H9 (cell line): ENCODE results near the gene TAS1R1. TPM values are rescaled to one million over a fixed set of nuclear protein-coding genes. Genes with fewer than 3 reads are reported as not detected.

Source experiments
- DNase-seq: peaks from one replicate; pipeline ENCODE4 v3.0.0-alpha.2; 2017
- H2AFZ ChIP-seq: one replicate; pipeline ENCODE4 v1.6.1; 2013; ENCODE audit warnings: mild to moderate bottlenecking, low read length, control low read depth, moderate library complexity
- H2AK5ac ChIP-seq: 2 replicates; pipeline ENCODE4 v1.6.1; 2013; ENCODE audit warnings: low read length, control low read depth, mixed read lengths; ENCODE audit not compliant: insufficient read length
- H2BK120ac ChIP-seq: one replicate; pipeline ENCODE4 v1.6.1; 2013; ENCODE audit warnings: low read depth, mild to moderate bottlenecking, low read length, control low read depth, inconsistent platforms; ENCODE audit not compliant: poor library complexity, severe bottlenecking
- H2BK12ac ChIP-seq: 2 replicates; pipeline ENCODE4 v1.6.1; 2013; ENCODE audit warnings: low read length, control low read depth, mixed read lengths, low read depth; ENCODE audit not compliant: insufficient read length
- H2BK15ac ChIP-seq: 2 replicates; pipeline ENCODE4 v1.6.1; 2013; ENCODE audit warnings: low read depth, low read length, control low read depth
- H2BK20ac ChIP-seq: one replicate; pipeline ENCODE4 v1.6.1; 2013; ENCODE audit warnings: low read depth, mild to moderate bottlenecking, low read length, control low read depth, inconsistent platforms; ENCODE audit not compliant: poor library complexity, severe bottlenecking
- H2BK5ac ChIP-seq: 2 replicates; pipeline ENCODE4 v1.6.1; 2013; ENCODE audit warnings: low read length, control low read depth, mixed read lengths; ENCODE audit not compliant: insufficient read length
- H3K14ac ChIP-seq: 2 replicates; pipeline ENCODE4 v1.6.1; 2013; ENCODE audit warnings: low read length, control low read depth; ENCODE audit not compliant: insufficient read depth
- H3K18ac ChIP-seq: 2 replicates; pipeline ENCODE4 v1.6.1; 2013; ENCODE audit warnings: low read depth, mild to moderate bottlenecking, mixed read lengths, low read length, control low read depth; ENCODE audit not compliant: insufficient read length
- H3K23ac ChIP-seq: 2 replicates; pipeline ENCODE4 v1.6.1; 2013; ENCODE audit warnings: low read length, control low read depth, mixed read lengths, low read depth; ENCODE audit not compliant: insufficient read length
- H3K23me2 ChIP-seq: 2 replicates; pipeline ENCODE4 v1.6.1; 2013; ENCODE audit warnings: low read depth, mild to moderate bottlenecking, mixed read lengths, low read length, control low read depth; ENCODE audit not compliant: insufficient read length, poor library complexity, severe bottlenecking
- H3K27ac ChIP-seq: 2 replicates; pipeline ENCODE4 v1.5.1; 2013; ENCODE audit warnings: low read length, control low read depth, mixed read lengths, low read depth; ENCODE audit not compliant: insufficient read length
- H3K27me3 ChIP-seq: 2 replicates; pipeline ENCODE4 v1.6.1; 2013; ENCODE audit warnings: low read length, control low read depth, inconsistent platforms; ENCODE audit not compliant: insufficient read depth
- H3K4ac ChIP-seq: 2 replicates; pipeline ENCODE4 v1.6.1; 2013; ENCODE audit warnings: low read depth, mild to moderate bottlenecking, control low read depth, inconsistent platforms, low read length, moderate library complexity
- H3K4me1 ChIP-seq: 2 replicates; pipeline ENCODE4 v1.6.1; 2013; ENCODE audit warnings: low read length, control low read depth, inconsistent platforms; ENCODE audit not compliant: insufficient read depth
- H3K4me2 ChIP-seq: 2 replicates; pipeline ENCODE4 v1.6.1; 2013; ENCODE audit warnings: low read length, control low read depth, mixed read lengths; ENCODE audit not compliant: insufficient read length, insufficient read depth
- H3K56ac ChIP-seq: 2 replicates; pipeline ENCODE4 v1.6.1; 2013; ENCODE audit warnings: low read depth, mild to moderate bottlenecking, mixed read lengths, low read length, control low read depth; ENCODE audit not compliant: insufficient read length
- H3K79me1 ChIP-seq: 2 replicates; pipeline ENCODE4 v1.6.1; 2013; ENCODE audit warnings: low read depth, mild to moderate bottlenecking, moderate library complexity, low read length, control low read depth, inconsistent platforms; ENCODE audit not compliant: insufficient read depth, poor library complexity, severe bottlenecking
- H3K79me2 ChIP-seq: 2 replicates; pipeline ENCODE4 v1.6.1; 2013; ENCODE audit warnings: low read length, control low read depth, inconsistent platforms; ENCODE audit not compliant: insufficient read depth
- H3K9ac ChIP-seq: 2 replicates; pipeline ENCODE4 v1.6.1; 2013; ENCODE audit warnings: low read length, control low read depth, mixed read lengths; ENCODE audit not compliant: insufficient read length; ENCODE audit errors: extremely low read depth
- H3K9me3 ChIP-seq: one replicate; pipeline ENCODE4 v1.6.1; 2013; ENCODE audit warnings: low read depth, low read length, inconsistent platforms; ENCODE audit not compliant: control insufficient read depth
- H3T11ph ChIP-seq: one replicate; pipeline ENCODE4 v1.6.1; 2013; ENCODE audit warnings: mild to moderate bottlenecking, low read length, control low read depth, inconsistent platforms
- H4K20me1 ChIP-seq: one replicate; pipeline ENCODE4 v1.6.1; 2013; ENCODE audit not compliant: control insufficient read depth, insufficient read length, insufficient read depth
- H4K5ac ChIP-seq: 2 replicates; pipeline ENCODE4 v1.6.1; 2013; ENCODE audit warnings: low read depth, mild to moderate bottlenecking, mixed read lengths, low read length, control low read depth; ENCODE audit not compliant: insufficient read length
- H4K8ac ChIP-seq: replicated peaks from 2 replicates; pipeline ENCODE4 v1.6.1; 2013; ENCODE audit warnings: low read length, control low read depth, mixed read lengths, low read depth; ENCODE audit not compliant: insufficient read length
- H4K91ac ChIP-seq: 2 replicates; pipeline ENCODE4 v1.6.1; 2013; ENCODE audit warnings: low read depth, mild to moderate bottlenecking, moderate library complexity, mixed read lengths, low read length, control low read depth; ENCODE audit not compliant: insufficient read length
- H3K27ac Mint-ChIP-seq, 3 experiments: 2 replicates in 2 of 3; 3 replicates in 1 of 3; pipeline ENCODE4 v1.8.0; 2020 to 2021; ENCODE audit warnings: mixed read lengths in 3 of 3, mild to moderate bottlenecking in 1 of 3, moderate library complexity in 1 of 3
- H3K27me3 Mint-ChIP-seq: 2 replicates; pipeline ENCODE4 v1.8.0; 2021; ENCODE audit warnings: low read depth, mild to moderate bottlenecking, moderate library complexity, mixed read lengths
- H3K36me3 Mint-ChIP-seq, 3 experiments: 2 replicates in 2 of 3; 3 replicates in 1 of 3; pipeline ENCODE4 v1.8.0; 2020 to 2021; ENCODE audit warnings: low read depth in 3 of 3, mixed read lengths in 3 of 3; ENCODE audit not compliant: insufficient read depth in 1 of 3
- H3K4me1 Mint-ChIP-seq, 2 experiments: 2 replicates each; pipeline ENCODE4 v1.8.0; 2020; ENCODE audit warnings: mixed read lengths in 2 of 2
- H3K4me3 Mint-ChIP-seq, 2 experiments: 2 replicates in 1 of 2; 3 replicates in 1 of 2; pipeline ENCODE4 v1.8.0; 2020 to 2021; ENCODE audit warnings: mild to moderate bottlenecking in 2 of 2, mixed read lengths in 2 of 2, moderate library complexity in 1 of 2
- H3K9me3 Mint-ChIP-seq, 2 experiments: 2 replicates in 1 of 2; 3 replicates in 1 of 2; pipeline ENCODE4 v1.8.0; 2020; ENCODE audit warnings: mild to moderate bottlenecking in 2 of 2, mixed read lengths in 2 of 2, moderate library complexity in 1 of 2
- CTCF ChIP-seq: fragments of 200-600 bp; sonication (generic); conservative IDR thresholded peaks from 3 replicates; pipeline ENCODE4 v1.8.0; 2021; ENCODE audit warnings: antibody characterized with exemption, mild to moderate bottlenecking
- WGBS: extraction: QIAGEN DNeasy Blood & Tissue Kit; methylation state at CpG from one replicate; pipeline ENCODE4 v1.1.7; 2013; ENCODE audit warnings: missing lambda C conversion rate, low lambda C conversion rate, mixed read lengths; ENCODE audit not compliant: insufficient read length; ENCODE audit errors: extremely low coverage; 5-methylcytosine and 5-hydroxymethylcytosine counted together
- total RNA-seq: library from RNA; stranded (reverse); gene quantifications from 2 replicates; pipeline ENCODE4 v1.2.1, GENCODE V29; 2021

TAS1R1 gene
- total RNA-seq, 1 experiment from 2014 or later, result not detected

GRCh38 chr1:6509220-6509918 lies 45.7 kb upstream of the TAS1R1 start:
- no peak overlapping the region for H3K14ac ChIP-seq
- H3K27me3 ChIP-seq, result no peaks in the 10 kb centered on the region
- H3K4me1 Mint-ChIP-seq, result peaks cover 0 to 3% of the 10 kb centered on the region in 2 experiments; a peak in 2 of 4 replicates
- no peaks in the 10 kb centered on the region for H3K79me2 ChIP-seq
- H2AK5ac ChIP-seq, result no peak overlapping the region
- H4K20me1 ChIP-seq, result no peaks in the 10 kb centered on the region
- H3K36me3 Mint-ChIP-seq, result no peaks in the 10 kb centered on the region
- no peaks in the 10 kb centered on the region for H3K79me1 ChIP-seq
- no CpG with 5 or more reads among the region's 20 CpGs for WGBS
- no peak overlapping the region for H3K23ac ChIP-seq
- no peak overlapping the region for H4K5ac ChIP-seq
- H2BK12ac ChIP-seq, result no peak overlapping the region
- H2BK120ac ChIP-seq, result no peak overlapping the region
- no peak overlapping the region for H3K27ac Mint-ChIP-seq
- H3K9me3 ChIP-seq, result no peaks in the 10 kb centered on the region
- H3K27ac ChIP-seq, result no peak overlapping the region
- H4K8ac ChIP-seq, result no peak overlapping the region
- 0 out of 2 replicates have a peak, but pooled peaks cover 1% of the 10 kb centered on the region for H3K27me3 Mint-ChIP-seq
- H3K4me1 ChIP-seq, result no peaks in the 10 kb centered on the region
- no peak overlapping the region for H2AFZ ChIP-seq
- no peak overlapping the region for H3K4ac ChIP-seq
- TF ChIP-seq CTCF, result no peak
- H3K9me3 Mint-ChIP-seq, result no peaks in the 10 kb centered on the region
- no peak overlapping the region for H3K9ac ChIP-seq
- no peak overlapping the region for H2BK15ac ChIP-seq
- H3T11ph ChIP-seq, result no peak overlapping the region
- no peak overlapping the region for H2BK20ac ChIP-seq
- H3K4me2 ChIP-seq, result no peak overlapping the region
- no peak overlapping the region for H3K56ac ChIP-seq
- no peak overlapping the region for H3K18ac ChIP-seq
- no peak overlapping the region for H4K91ac ChIP-seq
- no peak overlapping the region for H2BK5ac ChIP-seq
- H3K23me2 ChIP-seq, result no peaks in the 10 kb centered on the region
- no peak overlapping the region; a peak in 1 of 5 replicates for H3K4me3 Mint-ChIP-seq
- no peak for DNase-seq
